Measurements from ENCODE around the gene EPHA1.

The EPHA1 gene

DNA sequence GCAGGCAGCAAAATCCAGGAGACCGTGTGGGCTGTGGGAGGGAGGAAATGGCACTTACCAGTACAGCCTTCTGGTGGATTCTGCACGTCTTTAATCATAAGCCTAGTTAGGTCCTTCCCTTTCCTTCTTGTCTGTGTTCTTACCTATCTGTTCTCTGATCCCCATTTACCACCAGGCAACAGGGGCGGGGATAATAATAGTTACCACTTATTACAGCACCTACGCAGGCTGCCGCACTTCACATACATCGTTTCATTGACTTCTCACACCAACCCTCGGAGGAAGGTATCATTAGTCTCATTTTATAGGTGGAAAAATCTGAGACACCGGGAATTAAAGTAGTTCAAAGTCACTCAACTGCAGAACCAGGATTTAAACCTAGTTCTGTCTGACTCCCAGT is 4.5 kb upstream of the EPHA1 start:
- TF ChIP-seq, protein P1, sequence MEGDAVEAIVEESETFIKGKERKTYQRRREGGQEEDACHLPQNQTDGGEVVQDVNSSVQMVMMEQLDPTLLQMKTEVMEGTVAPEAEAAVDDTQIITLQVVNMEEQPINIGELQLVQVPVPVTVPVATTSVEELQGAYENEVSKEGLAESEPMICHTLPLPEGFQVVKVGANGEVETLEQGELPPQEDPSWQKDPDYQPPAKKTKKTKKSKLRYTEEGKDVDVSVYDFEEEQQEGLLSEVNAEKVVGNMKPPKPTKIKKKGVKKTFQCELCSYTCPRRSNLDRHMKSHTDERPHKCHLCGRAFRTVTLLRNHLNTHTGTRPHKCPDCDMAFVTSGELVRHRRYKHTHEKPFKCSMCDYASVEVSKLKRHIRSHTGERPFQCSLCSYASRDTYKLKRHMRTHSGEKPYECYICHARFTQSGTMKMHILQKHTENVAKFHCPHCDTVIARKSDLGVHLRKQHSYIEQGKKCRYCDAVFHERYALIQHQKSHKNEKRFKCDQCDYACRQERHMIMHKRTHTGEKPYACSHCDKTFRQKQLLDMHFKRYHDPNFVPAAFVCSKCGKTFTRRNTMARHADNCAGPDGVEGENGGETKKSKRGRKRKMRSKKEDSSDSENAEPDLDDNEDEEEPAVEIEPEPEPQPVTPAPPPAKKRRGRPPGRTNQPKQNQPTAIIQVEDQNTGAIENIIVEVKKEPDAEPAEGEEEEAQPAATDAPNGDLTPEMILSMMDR (conservative IDR thresholded peaks at IDR 0.05; ENCODE audit: low read depth): no peak
- ChIA-PET CTCF (no interaction called here), POLR2A (ENCODE audit: low non-redundant PET) (no interaction called here)
- no peak for DNase-seq (ENCODE audit: low spot score)
- no peak overlapping the region for H3K27ac ChIP-seq

DNA sequence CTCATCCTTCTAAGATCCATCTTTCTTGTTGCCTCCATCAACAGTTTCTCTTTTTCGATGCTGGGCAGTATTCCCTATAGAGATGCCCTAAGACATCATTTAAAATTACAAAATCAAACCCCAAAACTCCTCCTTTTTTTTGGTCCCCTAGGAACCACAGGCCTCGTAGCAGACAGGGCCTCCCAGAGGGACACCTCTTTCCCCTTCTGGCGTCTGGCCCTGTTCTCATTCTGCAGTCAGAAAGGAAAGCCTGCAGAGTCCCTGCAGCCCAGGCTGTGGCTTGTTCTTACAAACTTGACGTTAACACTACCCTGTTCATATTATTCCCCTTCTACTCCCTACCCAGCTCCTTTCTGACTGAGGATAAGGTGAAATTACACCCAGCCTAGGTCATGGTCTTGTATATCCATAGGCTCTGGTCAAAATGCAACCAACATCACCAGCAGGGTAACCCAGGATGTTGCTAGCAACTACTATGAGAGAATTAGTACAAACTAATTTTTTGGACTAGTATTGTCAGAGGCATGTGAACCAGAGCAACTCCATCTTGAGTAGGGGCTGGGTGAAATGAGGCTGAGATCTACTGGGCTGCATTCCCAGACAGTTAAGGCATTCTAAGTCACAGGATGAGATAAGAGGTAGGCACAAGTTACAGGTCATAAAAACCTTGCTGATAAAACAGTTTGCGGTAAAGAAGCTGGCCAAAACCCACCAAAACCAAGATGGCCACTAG is 3.5 kb upstream of the EPHA1 start:
- TF ChIP-seq, protein P1 (conservative IDR thresholded peaks at IDR 0.05; ENCODE audit: low read depth): no peak
- ChIA-PET POLR2A (ENCODE audit: low non-redundant PET) (no interaction called here), CTCF (no interaction called here)
- no peak for DNase-seq (ENCODE audit: low spot score)
- no peak overlapping the region for H3K27ac ChIP-seq

DNA sequence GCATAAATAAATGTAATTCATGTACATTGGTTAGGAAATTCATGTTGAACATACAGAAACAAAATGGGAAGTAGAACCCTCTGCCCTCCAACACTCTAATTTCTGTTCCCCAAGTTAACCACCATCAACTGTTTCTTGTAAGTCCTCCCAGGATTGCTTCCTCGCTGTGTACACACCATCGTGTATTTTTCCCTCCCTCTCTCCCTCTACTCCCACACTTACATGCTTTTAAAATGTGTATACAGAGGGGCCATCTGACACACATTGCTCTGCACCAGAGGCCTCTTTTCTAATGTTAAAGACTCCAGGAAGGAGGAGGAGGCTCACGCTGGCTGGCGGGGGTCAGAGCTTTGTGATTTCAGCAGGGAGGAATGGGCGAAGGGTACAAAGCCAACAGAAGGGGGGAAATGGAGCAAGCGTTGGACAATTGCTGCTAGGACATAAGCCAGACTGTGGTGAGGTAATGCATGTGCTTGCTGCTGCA is 1.9 kb upstream of the EPHA1 start:
- DNase-seq (ENCODE audit: low spot score): no peak
- CTCF ChIA-PET: no interaction called here
- TF ChIP-seq, protein P1 (conservative IDR thresholded peaks at IDR 0.05; ENCODE audit: low read depth): no peak
- H3K27ac ChIP-seq: no peak overlapping the region
- POLR2A ChIA-PET (ENCODE audit: low non-redundant PET): no interaction called here

DNA sequence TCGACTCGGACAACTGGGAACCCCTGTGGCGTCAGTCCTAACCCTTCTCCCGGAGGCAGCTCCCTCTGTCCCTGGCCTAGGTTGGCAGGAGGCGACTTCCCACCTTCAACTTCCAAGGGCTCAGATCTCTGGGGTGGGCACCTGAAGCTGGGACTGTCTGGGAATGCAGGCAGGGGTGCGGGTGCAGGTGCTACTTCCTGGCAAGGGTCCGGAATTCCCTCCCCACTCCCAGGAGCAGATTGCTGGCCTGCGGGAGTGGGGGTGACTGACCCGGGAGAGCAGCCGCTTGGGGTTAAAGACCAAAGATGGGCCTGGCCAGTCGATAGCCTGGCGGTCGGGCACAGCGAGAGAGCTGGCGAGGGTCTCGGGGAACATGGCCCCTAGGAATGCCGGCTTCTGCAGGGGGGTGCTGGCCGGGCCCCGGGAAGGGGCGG is 387 bp downstream of the EPHA1 start:
- TF ChIP-seq, protein P1 (conservative IDR thresholded peaks at IDR 0.05; ENCODE audit: low read depth): no peak
- CTCF ChIA-PET: interaction anchor here (0.7 kb wide), 1 partner anchor 168 kb away, joined by 3 read pairs; no protein-coding TSS in a partner anchor
- no peak for DNase-seq (ENCODE audit: low spot score)
- POLR2A ChIA-PET (ENCODE audit: low non-redundant PET): no interaction called here
- H3K27ac ChIP-seq: no peak overlapping the region

DNA sequence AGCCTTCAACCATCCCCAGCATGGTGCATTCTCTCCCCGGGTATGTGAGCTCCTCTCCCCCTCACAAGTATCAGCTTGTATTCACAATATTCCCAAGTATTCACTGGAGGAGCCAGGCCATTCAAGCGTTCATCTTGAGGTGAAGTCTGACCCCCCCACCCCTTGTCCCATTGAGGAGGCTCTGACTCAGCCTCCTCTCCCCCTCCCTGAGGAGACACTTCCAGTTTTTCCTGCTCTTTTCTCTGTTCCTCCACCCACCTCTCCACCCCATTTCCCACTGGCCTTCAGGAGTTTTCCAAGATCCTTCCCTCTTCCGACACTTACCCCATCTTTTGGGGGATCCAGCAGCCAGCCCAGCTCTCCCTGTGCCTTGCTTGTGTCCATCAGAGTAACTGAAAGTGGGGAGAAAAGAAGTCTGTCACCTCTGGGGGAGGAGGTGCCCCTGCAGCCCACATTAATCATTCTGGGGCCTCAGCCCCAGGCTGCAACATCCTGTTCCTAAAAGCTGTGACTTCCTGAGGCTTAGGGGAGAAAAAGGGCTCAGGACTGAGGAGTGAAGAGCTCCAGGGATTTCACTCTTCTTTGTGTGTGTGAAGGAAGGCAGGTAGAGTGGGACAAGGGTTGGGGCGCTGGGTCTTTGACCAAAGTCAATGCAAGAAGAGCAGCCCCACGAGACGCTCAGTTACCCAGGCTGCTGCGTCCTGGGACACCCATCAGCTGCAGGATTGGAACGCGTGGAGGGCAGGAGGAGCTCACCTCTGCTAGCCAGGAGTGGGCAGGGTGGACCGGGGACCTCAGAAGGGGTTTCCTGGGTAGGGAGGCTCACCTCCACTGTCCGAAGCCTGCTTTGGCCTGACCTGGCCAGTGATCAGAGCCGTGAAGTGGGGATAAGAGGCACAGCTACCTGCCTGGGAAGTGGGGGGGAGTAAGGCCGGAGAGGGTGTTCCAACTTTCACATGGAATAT is 1.1 kb downstream of the EPHA1 start:
- POLR2A ChIA-PET (ENCODE audit: low non-redundant PET): no interaction called here
- CTCF ChIA-PET: interaction anchor here (1.3 kb wide), 1 partner anchor 27 kb away, joined by 6 read pairs; no protein-coding TSS in a partner anchor

DNA sequence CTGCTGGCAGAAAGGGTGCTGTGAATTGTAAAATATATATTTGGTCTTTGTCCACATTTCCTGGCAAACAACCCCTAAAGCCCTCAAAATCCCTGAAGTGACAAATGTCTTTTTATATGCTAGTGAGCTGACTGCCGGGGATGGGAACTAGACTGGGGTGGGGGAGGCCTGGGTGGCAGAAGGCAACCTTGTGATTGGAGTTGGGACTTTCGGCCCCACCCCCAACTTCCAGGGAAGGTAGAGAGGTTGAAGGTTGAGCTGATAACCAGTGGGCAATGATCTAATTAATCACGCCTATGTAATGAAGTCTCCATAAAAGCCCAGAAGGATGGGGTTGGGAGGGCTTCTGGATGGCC is 2.7 kb downstream of the EPHA1 start:
- POLR2A ChIA-PET (ENCODE audit: low non-redundant PET): no interaction called here
- TF ChIP-seq, protein P1 (conservative IDR thresholded peaks at IDR 0.05; ENCODE audit: low read depth): no peak
- no peak for DNase-seq (ENCODE audit: low spot score)
- CTCF ChIA-PET: no interaction called here
- no peak overlapping the region for H3K27ac ChIP-seq

More for the DNA sequence above, 1.1 kb downstream of the EPHA1 start:
- H3K27ac ChIP-seq: peak overlapping the region; percentile 7; the same call in 1 of the 2 replicates
- peak; percentile 49 for DNase-seq (ENCODE audit: low spot score)
- TF ChIP-seq, protein P1 (conservative IDR thresholded peaks at IDR 0.05; ENCODE audit: low read depth): no peak
